Measurements from ENCODE around the gene GDI1.

The GDI1 gene

DNA sequence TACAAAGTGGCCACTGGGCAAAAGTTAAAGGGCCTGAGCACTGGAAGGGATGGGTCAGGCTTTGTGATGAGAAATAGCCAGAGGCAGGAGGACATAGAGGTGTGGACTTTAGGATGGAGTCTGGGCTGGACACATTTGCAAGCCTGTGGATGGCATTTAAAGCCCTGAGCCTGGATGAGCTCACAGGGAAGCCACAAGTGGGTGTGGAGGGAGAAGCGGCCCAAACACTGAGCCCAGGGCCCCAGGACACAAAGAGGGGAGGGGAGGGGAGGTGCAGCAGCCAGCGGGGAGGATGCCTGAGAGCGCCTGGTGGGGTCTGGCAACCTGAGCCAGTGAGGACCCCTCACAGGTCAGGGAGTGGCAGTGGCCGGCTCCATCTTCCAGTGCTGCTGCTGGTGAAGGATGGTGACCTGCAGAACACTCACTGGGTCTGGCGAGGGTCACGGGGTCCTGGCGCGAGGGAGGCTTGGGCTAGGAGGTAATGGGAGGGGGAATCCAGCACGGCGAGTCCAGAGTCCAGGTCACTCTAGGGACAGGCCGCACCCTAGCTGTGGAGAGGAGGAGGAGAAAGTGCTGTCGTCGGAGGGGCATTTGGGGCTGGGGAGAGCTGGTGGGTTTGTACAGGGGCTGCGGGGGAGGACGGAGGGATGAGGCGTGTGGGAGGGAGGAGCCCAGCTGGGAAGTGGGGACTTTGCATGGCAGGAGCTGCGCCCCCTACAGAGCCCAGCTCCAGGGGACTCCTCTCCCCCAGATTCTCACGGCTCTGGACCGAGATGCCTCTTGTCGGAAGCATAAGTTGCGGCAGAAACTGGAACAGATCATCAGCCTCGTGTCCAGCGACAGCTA, 35.1 kb downstream of the GDI1 start (continued):
- TF ChIP-seq ZNF645 (tag by site-specific recombination; IDR thresholded peaks at IDR 0.05), result no peak
- TF ChIP-seq SCRT2 (tag by site-specific recombination; IDR thresholded peaks at IDR 0.05), result peak; percentile 95
- TF ChIP-seq GLI4 (tag by site-specific recombination; IDR thresholded peaks at IDR 0.05), result no peak
- TF ChIP-seq, protein P1, sequence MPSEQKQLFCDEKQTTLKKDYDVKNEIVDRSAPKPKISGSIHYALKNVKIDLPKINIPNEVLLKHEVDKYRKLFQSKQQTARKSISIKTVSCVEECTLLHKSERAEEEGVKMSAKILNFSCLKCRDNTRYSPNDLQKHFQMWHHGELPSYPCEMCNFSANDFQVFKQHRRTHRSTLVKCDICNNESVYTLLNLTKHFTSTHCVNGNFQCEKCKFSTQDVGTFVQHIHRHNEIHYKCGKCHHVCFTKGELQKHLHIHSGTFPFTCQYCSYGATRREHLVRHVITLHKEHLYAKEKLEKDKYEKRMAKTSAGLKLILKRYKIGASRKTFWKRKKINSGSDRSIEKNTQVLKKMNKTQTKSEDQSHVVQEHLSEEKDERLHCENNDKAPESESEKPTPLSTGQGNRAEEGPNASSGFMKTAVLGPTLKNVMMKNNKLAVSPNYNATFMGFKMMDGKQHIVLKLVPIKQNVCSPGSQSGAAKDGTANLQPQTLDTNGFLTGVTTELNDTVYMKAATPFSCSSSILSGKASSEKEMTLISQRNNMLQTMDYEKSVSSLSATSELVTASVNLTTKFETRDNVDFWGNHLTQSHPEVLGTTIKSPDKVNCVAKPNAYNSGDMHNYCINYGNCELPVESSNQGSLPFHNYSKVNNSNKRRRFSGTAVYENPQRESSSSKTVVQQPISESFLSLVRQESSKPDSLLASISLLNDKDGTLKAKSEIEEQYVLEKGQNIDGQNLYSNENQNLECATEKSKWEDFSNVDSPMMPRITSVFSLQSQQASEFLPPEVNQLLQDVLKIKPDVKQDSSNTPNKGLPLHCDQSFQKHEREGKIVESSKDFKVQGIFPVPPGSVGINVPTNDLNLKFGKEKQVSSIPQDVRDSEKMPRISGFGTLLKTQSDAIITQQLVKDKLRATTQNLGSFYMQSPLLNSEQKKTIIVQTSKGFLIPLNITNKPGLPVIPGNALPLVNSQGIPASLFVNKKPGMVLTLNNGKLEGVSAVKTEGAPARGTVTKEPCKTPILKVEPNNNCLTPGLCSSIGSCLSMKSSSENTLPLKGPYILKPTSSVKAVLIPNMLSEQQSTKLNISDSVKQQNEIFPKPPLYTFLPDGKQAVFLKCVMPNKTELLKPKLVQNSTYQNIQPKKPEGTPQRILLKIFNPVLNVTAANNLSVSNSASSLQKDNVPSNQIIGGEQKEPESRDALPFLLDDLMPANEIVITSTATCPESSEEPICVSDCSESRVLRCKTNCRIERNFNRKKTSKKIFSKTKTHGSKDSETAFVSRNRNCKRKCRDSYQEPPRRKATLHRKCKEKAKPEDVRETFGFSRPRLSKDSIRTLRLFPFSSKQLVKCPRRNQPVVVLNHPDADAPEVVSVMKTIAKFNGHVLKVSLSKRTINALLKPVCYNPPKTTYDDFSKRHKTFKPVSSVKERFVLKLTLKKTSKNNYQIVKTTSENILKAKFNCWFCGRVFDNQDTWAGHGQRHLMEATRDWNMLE (tag by site-specific recombination; conservative IDR thresholded peaks at IDR 0.05; ENCODE audit: low read depth), result no peak

DNA sequence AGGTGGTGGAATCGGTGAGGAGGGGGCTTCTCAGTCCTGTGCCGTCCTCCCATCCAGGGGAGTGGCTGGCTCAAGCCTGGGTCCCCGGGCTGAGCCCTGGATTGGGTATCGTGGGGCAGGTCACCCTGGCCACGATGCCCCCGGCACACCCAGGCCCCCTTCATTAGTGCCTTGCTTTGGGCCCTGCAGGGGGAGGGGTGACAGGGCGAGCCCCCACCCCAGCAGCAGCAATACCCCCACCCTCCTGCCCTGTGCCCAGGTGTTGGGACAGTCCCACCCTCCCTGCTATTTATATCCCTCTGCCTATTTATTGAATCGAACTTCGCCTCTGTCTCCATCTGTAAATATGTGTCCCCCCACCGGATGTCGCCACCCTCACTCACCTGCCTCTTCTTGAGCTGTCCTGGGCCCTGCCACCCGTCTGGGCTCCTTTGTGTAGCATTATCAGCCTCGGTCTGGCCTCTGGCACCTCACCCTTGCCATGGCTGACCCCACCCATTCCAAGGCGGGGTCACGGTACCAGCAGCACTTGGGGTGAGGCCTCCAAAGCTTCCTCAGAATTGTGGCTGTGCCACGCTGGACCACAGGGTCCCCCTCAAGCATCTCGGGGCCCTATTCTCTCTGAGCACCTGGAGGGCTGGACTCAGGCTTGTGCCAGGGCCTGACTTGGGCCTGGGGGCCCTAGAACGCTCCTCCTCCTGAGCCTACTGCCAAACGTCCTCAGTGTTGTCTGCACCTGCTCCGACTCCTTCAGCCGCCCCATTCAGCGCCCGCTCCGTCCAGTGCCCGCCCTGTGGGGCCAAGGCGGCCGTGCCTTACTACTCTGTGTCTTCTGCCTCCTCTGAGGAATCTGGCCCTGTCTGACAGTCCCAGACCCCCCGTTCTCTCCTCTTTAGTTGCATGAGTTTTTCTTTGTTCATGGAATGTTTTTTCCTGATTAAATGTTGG, 36.0 kb downstream of the GDI1 start:
- Histone ChIP-seq H3K4me3 (ENCODE audit: low read depth, low read length) (no peak overlapping the region), H3K4me1 (ENCODE audit: control insufficient read depth, insufficient read depth, low read length) (no peaks in the 10 kb centered on the region; the same call in 1 of the 2 replicates), H3K36me3 (ENCODE audit: control insufficient read depth in 2 of 2, insufficient read depth in 1 of 2, low read length in 2 of 2) (peaks cover 0 to 57% of the 10 kb centered on the region in 2 experiments; a peak in 2 of 3 replicates), H3K9me3 (ENCODE audit: control insufficient read depth, insufficient read depth, low read depth, low read length) (no peaks in the 10 kb centered on the region), H3K27ac (ENCODE audit: extremely low read depth, low read depth, low read length) (no peak overlapping the region)
- TF ChIP-seq ZNF600 (tag by site-specific recombination; IDR thresholded peaks at IDR 0.05) (no peak), ZNF133 (tag by site-specific recombination; IDR thresholded peaks at IDR 0.05) (no peak), OSR2 (tag by site-specific recombination; IDR thresholded peaks at IDR 0.05) (no peak), ZNF701 (tag by site-specific recombination; IDR thresholded peaks at IDR 0.05) (no peak), ZNF19 (tag by site-specific recombination; IDR thresholded peaks at IDR 0.05; ENCODE audit: low read depth) (no peak), MEIS1 (CRISPR knock-in tag; IDR thresholded peaks at IDR 0.05; ENCODE audit: borderline replicate concordance) (no peak), KLF10 (tag by site-specific recombination; IDR thresholded peaks at IDR 0.05) (no peak), ZNF529 (tag by site-specific recombination; IDR thresholded peaks at IDR 0.05; ENCODE audit: insufficient replicate concordance) (no peak), SETDB1 (IDR thresholded peaks at IDR 0.05; ENCODE audit: insufficient read length, low read length) (no peak), ZXDB (tag by site-specific recombination; IDR thresholded peaks at IDR 0.05) (no peak), SCRT2 (tag by site-specific recombination; IDR thresholded peaks at IDR 0.05) (no peak)
- ChIA-PET CTCF (interaction anchor here (0.8 to 1.1 kb wide), 3 partner anchors 14 to 64 kb away, joined by 4 to 6 read pairs (median 5); partner anchors contain the start of gene UBL4A), POLR2A (interaction anchor here (0.7 kb wide), 1 partner anchor 10 kb away, joined by 3 read pairs; no protein-coding TSS in a partner anchor)

- TF ChIP-seq ZSCAN30 (tag by site-specific recombination; IDR thresholded peaks at IDR 0.05), result no peak
- peak; percentile 78 for TF ChIP-seq ZBTB17 (tag by site-specific recombination; IDR thresholded peaks at IDR 0.05)
- TF ChIP-seq ZFHX2 (tag by site-specific recombination; conservative IDR thresholded peaks at IDR 0.05), result 0 out of 2 replicates have a peak, but pooled peaks have one; percentile 7
- H3K4me3 ChIP-seq (ENCODE audit: low read depth, low read length), result no peak overlapping the region
- peaks cover 0 to 50% of the 10 kb centered on the region in 2 experiments; a peak in 2 of 3 replicates for H3K36me3 ChIP-seq (ENCODE audit: control insufficient read depth in 2 of 2, insufficient read depth in 1 of 2, low read length in 2 of 2)
- CTCF ChIA-PET, result interaction anchor here (0.6 to 1.1 kb wide), 4 partner anchors 13 to 174 kb away, joined by 3 to 5 read pairs (median 4); partner anchors contain the start of gene UBL4A
- POLR2A ChIA-PET, result no interaction called here
- no peaks in the 10 kb centered on the region for H3K9me3 ChIP-seq (ENCODE audit: control insufficient read depth, insufficient read depth, low read depth, low read length)
- H3K27ac ChIP-seq (ENCODE audit: extremely low read depth, low read depth, low read length), result no peak overlapping the region
- no peaks in the 10 kb centered on the region; the same call in 1 of the 2 replicates for H3K4me1 ChIP-seq (ENCODE audit: control insufficient read depth, insufficient read depth, low read length)
Measured at GRCh38 chrX:154473683-154474082, 36.7 kb downstream of the GDI1 start.

All from HEK293 (cell line).